GM12878 (cell line): ENCODE measurements around the gene DAB2IP. TPM values are rescaled to one million over a fixed set of nuclear protein-coding genes. Genes with fewer than 3 reads are reported as not detected.

Experiments used
- CTCF ChIP-seq, 3 experiments: IDR thresholded peaks in 2 of 3; conservative IDR thresholded peaks in 1 of 3; 2 replicates each; pipeline ENCODE4 v1.5.1; 2011; ENCODE audit warnings: low read depth in 3 of 3, low read length in 3 of 3, mild to moderate bottlenecking in 3 of 3, control low read depth in 2 of 3, moderate library complexity in 2 of 3, inconsistent platforms in 1 of 3, mixed read lengths in 1 of 3; ENCODE audit not compliant: control insufficient read depth in 2 of 3, insufficient read depth in 1 of 3; ENCODE audit errors: extremely low read depth in 1 of 3
- E2F8 ChIP-seq: fragments of 450-650 bp; IDR thresholded peaks from 2 replicates; pipeline ENCODE4 v1.6.1; 2018; ENCODE audit warnings: mild to moderate bottlenecking, low read depth, moderate library complexity; ENCODE audit not compliant: partially characterized antibody
- E4F1 ChIP-seq: fragments of 450-650 bp; IDR thresholded peaks from 2 replicates; pipeline ENCODE4 v1.6.1; 2018; ENCODE audit warnings: borderline replicate concordance, mild to moderate bottlenecking; ENCODE audit not compliant: partially characterized antibody
- IKZF1 ChIP-seq: fragments of 450-650 bp; conservative IDR thresholded peaks from 2 replicates; pipeline ENCODE4 v1.6.1; 2017; ENCODE audit warnings: antibody characterized with exemption, mild to moderate bottlenecking
- NFYB ChIP-seq: IDR thresholded peaks from 2 replicates; pipeline ENCODE4 v1.6.1; 2011; ENCODE audit warnings: low read depth, mild to moderate bottlenecking, low read length, improper control_type of control experiment, moderate library complexity; ENCODE audit not compliant: insufficient read depth
- SIX5 ChIP-seq: IDR thresholded peaks from 2 replicates; pipeline ENCODE4 v1.6.1; 2011; ENCODE audit warnings: mild to moderate bottlenecking, low read depth, low read length, moderate library complexity; ENCODE audit not compliant: severe bottlenecking
- TBL1XR1 ChIP-seq: IDR thresholded peaks from 2 replicates; pipeline ENCODE4 v1.6.1; 2012; ENCODE audit warnings: low read depth, low read length, improper control_type of control experiment
- YBX1 ChIP-seq: fragments of 450-650 bp; IDR thresholded peaks from 2 replicates; pipeline ENCODE4 v1.6.1; 2016; ENCODE audit warnings: antibody characterized with exemption
- polyA plus RNA-seq, 11 experiments: library from polyadenylated mRNA; depleted of rRNA in 4 of 11; unstranded in 6 of 11; stranded (reverse) in 5 of 11; fragments of >200 nt; fragmentation: Nextera tagmentation in 4 of 11; fragmentation: Illumina TruSeq in 1 of 11; extraction: Ambion mirVana in 4 of 11; extraction: Trizol in 1 of 11; gene quantifications; 1 replicate in 1 of 11; 2 replicates in 10 of 11; pipeline versions ENCODE4 v1.2.1 to v1.2.3, GENCODE V29; 2011 to 2016; ENCODE audit warnings: inconsistent platforms in 2 of 11, missing spikeins in 2 of 11, low read depth in 1 of 11
- total RNA-seq, 4 experiments: library from RNA; depleted of rRNA in 3 of 4; stranded (reverse); fragments of >200 nt in 3 of 4; fragmentation: Illumina TruSeq in 1 of 4; extraction: Trizol in 1 of 4; gene quantifications; 2 replicates each; pipeline versions ENCODE4 v1.2.1 to v1.2.3, GENCODE V29; 2013 to 2021

The DAB2IP gene
- total and polyA plus RNA-seq, 10 of the 15 experiments (the other 5 are each of a cell fraction or from before 2014, with no cell fraction given): 0.03 to 0.38 (median 0.14) TPM; not detected in 6

DNA sequence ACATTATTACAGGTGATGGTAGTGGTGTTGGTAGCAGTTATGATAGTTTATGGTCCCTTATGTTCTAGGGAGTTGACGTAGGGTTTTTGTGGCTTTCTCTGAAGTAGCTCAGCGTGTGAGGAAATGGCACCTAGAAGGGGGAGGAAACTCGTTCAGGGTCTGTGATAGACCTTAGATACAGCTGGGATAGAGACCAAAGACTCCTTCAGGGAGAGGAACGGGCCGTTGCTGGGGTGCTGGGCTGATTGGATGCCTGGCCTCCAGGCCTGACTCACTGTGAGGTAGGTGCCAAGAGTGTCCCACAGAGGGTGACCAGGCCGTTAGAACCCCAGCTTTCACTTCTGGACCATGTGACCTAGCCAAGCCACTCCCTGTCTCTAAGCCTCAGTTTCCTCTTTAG lies 96.6 kb downstream of the DAB2IP start (continued):
- TF ChIP-seq E4F1 (no peak), CTCF (IDR thresholded peaks at IDR 0.05 in 2 of 3, conservative IDR thresholded peaks at IDR 0.05 in 1 of 3; ENCODE audit: control insufficient read depth in 2 of 3, extremely low read depth in 1 of 3, insufficient read depth in 1 of 3, low read depth in 3 of 3, low read length in 3 of 3) (no peak), IKZF1 (no peak), SIX5 (no peak), NFYB (no peak), E2F8 (no peak), TBL1XR1 (no peak), YBX1 (no peak)
- TF ChIP-seq, all 136 proteins: peak for 0
